Right renal pelvis (tissue), 4 donors: ENCODE measurements around the gene RPS24. TPM values are rescaled to one million over a fixed set of nuclear protein-coding genes. Genes with fewer than 3 reads are reported as not detected.
A peak's percentile ranks its signal among the peaks of the same experiment; 100 is the strongest.
"Not testable (repeated sequence)": the region's sequence is repeated elsewhere in the genome, so short reads cannot be mapped to it uniquely, and the experiment has no call there.

ENCODE experiments used
- DNase-seq, 4 donors: peaks; one replicate each; pipeline ENCODE4 v3.0.0-alpha.2; 2013; ENCODE audit warnings: low read depth in 4 of 4, low spot score in 3 of 4, missing footprints in 1 of 4
- polyA plus RNA-seq, 4 donors: library from polyadenylated mRNA; unstranded; fragments of 120-200 nt; gene quantifications; one replicate each; pipeline ENCODE4 v1.2.1, GENCODE V29; 2013; ENCODE audit not compliant: insufficient read length in 4 of 4

RPS24 gene
- polyA plus RNA-seq: 1,000 to 10,000 TPM; 3,094 to 3,415 (median 3,126) TPM

GRCh38 chr10:78033637-78034470 lies at the start of gene RPS24:
RPS24 (plus strand) TSS chr10:78033863; CDS start chr10:78033902, 39 bp downstream.
- peak; percentile 93 to 96 (median 94) for DNase-seq

- no peak for DNase-seq
Observed at GRCh38 chr10:77984986-77985385, 48.7 kb upstream of the RPS24 start.

DNA sequence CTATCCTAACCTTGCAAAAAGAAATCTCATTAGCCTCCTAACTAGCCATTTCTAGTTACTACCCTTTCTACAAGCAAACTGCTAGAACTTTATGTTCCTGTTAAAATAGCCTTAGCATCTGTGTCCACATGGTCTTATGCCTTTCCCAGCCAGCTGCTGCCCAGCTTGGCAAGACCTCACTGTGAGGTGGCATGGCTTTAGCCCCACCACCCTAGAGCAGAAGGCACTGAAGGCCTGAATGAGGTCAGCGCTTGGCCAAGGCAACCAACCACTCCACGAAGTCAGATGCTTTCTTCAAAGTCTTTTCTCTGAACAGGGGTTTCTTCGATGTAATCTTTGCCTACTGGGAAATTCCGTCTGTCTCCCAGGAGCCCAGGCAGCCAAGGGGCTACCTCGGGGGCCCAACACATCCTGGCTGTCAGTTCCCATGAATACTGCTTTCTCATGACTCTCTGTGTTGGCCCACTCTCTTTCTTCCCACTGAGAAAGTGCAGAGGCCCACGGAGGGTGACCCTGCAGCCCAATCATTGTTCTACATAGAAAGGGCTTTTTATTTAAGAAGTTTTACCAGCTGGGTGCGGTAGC lies 45.9 kb upstream of the RPS24 start:
- no peak for DNase-seq

DNA sequence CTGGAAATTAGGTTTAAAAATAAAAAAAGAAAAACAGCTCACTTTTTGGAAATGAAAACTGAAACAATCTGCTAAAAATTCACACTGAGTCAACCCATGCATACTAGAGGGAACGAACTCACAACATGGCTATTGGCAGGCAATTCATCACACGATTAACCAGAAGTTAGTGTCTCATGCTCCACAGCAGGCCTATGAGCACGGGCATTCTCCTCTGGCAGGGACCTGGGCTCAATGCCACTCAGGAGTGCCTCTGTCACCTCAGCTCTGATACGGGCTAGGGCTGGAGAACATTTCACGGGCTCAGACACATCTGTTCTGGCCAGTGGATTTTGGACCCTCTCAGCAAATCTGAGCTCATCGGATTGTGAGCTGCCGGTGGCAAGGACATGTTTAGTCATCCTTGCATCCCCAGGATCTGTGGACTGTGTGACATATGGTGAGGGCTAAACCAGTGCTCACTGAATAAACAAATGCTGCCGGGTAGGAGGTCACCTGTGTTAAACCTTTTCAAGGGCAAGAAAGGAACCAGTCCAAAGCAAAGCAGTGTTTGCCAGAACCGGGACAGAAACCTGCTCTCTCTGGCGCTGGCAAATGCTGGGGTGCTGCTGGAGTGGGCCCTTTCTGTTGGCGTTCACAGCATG lies 44.5 kb upstream of the RPS24 start:
- DNase-seq: no peak

DNA sequence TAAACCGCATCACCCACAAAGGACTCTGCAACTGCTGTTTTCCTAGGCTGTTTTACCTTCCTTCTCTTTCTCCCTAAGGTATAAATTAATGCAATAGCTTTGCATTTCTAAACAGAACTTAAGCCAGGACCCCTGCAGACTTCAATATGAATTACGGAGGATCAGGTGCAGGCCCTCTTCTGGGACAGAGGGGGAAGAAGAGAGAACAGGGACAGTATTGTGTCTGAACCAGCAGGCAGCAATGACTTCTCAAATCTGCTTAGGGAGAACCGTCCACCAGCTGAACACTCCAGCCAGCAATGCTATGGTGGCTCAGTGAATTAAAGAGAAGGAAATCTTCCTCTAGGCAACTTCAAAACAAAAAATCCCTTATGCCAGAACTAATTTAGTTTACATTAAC lies 40.0 kb upstream of the RPS24 start:
- DNase-seq: no peak

DNA sequence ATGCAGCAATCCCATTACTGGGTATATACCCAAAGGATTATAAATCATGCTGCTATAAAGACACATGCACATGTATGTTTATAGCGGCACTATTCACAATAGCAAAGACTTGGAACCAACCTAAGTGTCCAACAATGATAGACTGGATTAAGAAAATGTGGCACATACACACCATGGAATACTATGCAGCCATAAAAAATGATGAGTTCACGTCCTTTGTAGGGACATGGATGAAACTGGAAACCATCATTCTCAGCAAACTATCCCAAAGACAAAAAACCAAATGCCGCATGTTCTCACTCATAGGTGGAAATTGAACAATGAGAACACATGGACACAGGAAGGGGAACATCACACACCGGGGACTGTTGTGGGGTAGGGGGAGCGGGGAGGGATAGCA lies 34.9 kb upstream of the RPS24 start:
- not testable (repeated sequence) for DNase-seq

DNA sequence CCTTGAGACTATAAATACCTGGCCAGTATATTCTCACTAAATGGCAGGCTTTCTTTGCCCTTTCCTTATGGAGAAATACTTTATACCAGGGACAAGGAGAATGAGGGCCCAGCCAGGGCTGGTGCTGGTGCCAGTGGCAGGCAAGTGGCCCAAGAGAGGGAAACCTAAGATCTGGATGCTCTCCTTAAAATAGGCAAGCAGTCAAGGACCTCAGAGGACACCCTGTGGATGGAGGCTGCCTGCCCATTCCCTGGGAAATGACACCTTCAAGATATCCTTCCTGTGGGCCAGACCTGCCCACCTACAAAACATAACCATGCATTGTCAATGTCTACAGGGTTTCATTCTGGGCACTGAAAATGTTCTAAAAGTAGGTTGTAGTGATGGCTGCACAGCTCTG lies 33.5 kb upstream of the RPS24 start:
- no peak for DNase-seq

DNA sequence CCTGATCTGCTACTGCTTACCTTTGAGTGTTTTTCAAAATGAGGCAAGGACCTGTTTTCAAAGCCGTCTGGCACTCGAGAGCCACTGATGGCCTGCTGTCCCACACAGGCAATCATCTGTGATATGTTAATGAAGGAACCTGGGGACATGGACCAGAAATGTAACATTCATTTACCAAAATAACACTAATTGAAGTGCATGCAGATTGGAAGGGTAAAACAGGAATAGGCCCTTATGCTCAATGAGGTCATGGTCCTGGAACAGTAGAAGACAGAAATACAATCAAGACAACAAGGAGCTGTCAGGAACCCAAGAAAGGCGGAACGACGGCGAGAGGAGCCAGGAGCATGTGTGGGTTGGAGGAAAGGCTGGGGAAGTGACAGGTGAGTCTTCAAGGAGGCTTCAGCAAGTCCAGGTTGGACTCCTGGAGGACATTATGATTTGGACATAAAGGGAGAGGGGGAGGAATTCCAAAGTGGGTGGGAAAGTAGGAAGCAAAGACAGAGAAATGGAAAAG lies 32.6 kb upstream of the RPS24 start:
- no peak for DNase-seq

DNA sequence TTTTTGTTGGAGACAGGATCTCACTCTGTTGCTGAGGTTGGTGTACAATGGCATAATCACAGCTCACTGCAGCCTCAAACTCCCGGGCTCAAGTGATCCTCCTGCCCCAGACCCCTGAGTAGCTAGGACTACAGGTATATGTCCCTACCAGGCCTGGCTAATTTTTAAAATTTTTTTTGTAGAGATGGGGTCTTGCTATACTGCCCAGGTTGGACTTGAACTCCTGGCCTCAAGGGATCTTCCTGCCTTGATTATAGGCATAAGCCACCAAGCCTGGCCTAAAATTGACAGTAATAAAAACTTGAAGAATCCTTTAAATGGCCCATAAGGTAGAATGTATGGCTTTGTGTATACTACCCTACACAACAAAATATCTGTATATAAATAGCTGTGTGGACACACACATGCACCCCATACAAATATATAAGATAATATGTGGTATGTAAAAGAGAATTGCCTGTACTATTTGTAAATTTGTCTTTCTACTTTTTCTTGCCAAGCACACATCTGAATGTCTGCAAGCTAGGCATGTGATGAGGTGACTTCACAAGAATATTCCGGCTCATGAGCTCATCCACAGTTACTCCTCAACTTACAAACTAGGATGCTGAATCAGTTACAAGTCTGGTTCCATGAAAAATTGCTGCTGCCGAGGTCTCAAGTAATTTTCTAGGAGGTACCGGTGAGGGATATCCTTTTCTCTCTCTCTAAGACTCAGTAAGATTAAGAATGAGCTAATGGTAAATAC lies 30.9 kb upstream of the RPS24 start:
- no peak for DNase-seq

- DNase-seq: no peak
Observed at GRCh38 chr10:78004215-78005026, 29.2 kb upstream of the RPS24 start.

- DNase-seq: no peak
Observed at GRCh38 chr10:78007172-78007571, 26.5 kb upstream of the RPS24 start.

DNA sequence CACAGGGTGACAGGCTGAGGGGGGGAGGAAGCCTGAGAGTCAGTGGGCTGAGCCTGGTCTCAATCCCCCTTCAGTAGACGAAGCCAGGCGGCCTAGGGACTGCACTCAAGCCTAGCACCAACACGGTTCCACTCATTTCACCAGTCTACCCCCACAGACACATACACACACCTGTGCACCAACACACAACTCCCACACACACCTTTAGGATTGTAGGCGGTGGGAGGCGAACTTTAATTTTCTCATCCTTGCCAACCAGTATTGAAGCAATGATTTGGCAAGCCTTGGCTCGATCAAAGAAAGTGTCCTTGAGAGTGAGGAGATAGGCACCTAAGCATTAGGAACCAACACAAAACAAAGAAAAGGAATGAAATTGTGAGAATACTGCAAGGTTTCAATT lies 24.0 kb upstream of the RPS24 start:
- DNase-seq: no peak

DNA sequence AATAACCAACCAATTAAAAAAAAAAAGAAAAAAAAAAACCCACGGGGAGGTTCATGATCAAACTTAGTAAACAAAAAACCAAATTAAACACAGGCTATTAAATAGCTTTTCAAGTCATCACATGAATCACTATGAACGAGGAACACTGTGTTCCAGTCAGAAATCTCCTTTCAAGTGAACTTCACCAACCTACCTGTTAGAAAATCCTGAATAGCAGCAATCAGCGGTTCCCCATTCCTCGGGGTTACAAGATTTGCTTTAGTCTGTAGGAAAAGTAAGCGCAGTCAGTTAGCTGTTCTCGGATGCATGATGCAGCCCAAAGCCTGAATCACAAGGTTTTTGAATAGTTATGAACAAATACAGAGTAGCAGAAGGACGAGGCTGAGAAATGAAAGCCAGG lies 23.4 kb upstream of the RPS24 start:
- no peak for DNase-seq

- no peak for DNase-seq
Observed at GRCh38 chr10:78011065-78011464, 22.6 kb upstream of the RPS24 start.

DNA sequence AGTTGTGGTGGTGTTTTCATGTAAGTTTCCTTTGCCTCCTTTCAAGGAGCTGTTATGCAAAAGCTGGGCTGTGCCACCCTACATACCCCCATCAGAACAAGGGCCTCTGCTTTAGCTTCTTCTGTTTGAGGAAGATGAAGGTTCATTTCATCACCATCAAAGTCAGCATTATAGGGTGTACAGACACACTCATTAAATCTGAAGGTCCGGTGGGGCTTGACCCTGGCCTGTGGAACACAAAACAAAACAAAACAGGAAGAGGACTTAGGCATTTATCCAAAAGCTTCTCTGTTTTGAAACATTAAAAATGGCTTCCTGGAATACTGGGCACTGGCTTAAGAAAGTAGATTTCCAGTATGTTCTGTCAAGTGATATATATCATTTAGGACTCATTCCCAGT lies 20.1 kb upstream of the RPS24 start:
- DNase-seq: no peak

- DNase-seq: no peak
Observed at GRCh38 chr10:78015546-78015945, 18.1 kb upstream of the RPS24 start.

- no peak for DNase-seq
Observed at GRCh38 chr10:78017856-78018255, 15.8 kb upstream of the RPS24 start.

DNA sequence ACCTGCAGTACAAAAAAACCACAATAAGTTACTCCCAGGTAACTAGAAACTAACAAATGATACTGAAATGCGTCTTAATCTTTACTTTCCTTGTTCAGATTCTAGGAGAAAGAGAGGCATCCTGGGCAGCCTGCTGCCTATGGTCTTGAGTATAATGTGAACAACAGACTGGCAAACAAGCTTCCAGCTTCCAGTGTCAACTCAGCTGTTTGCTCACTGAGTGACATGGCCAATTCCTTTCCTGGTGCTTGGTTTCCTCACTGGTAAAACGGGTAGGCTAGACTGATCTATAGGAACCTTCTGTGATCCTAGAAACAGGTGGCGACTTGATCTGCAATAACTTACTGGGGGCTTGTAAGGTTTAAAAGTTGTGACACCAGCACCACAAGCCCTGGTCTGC lies 14.4 kb upstream of the RPS24 start:
- DNase-seq: no peak

DNA sequence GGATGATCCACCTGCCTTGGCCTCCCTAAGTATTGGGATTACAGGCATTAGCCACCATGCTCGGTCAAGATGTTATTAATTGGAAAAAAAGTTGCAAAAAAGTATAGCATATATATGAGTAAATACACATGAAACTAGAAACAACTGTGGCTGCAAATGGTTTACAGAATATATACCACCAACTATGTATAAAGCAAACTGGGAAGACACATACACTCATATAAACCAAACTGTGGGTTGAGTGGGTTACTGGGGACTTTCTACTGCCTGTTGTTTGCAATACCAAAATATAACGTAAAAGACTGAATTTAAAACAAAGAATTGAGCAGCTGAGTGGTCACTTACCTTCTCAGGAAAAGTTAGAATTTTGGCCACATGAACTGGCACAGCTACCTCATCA lies 12.5 kb upstream of the RPS24 start:
- DNase-seq: no peak

- DNase-seq: no peak
Observed at GRCh38 chr10:78023741-78024140, 9.9 kb upstream of the RPS24 start.
